ENCODE data around the gene MSX1. TPM values are rescaled to one million over a fixed set of nuclear protein-coding genes. Genes with fewer than 3 reads are reported as not detected.

The MSX1 gene
- total RNA-seq, 1 donor from 2014 or later = 2.2 TPM

GRCh38 chr4:4913147-4913561 lies 53.7 kb downstream of the MSX1 start:
- Mint-ChIP-seq H3K4me3 (no peak overlapping the region), H3K36me3 (ENCODE audit: low read depth) (no peaks in the 10 kb centered on the region), H3K9me3 (peaks cover 5% of the 10 kb centered on the region), H3K27me3 (ENCODE audit: low read depth) (peaks cover 48% of the 10 kb centered on the region), H3K4me1 (no peaks in the 10 kb centered on the region), H3K27ac (ENCODE audit: unreplicated experiment) (no peak overlapping the region)
- DNase-seq (ENCODE audit: low read depth, low spot score) = no peak
- TF ChIP-seq, protein P1, sequence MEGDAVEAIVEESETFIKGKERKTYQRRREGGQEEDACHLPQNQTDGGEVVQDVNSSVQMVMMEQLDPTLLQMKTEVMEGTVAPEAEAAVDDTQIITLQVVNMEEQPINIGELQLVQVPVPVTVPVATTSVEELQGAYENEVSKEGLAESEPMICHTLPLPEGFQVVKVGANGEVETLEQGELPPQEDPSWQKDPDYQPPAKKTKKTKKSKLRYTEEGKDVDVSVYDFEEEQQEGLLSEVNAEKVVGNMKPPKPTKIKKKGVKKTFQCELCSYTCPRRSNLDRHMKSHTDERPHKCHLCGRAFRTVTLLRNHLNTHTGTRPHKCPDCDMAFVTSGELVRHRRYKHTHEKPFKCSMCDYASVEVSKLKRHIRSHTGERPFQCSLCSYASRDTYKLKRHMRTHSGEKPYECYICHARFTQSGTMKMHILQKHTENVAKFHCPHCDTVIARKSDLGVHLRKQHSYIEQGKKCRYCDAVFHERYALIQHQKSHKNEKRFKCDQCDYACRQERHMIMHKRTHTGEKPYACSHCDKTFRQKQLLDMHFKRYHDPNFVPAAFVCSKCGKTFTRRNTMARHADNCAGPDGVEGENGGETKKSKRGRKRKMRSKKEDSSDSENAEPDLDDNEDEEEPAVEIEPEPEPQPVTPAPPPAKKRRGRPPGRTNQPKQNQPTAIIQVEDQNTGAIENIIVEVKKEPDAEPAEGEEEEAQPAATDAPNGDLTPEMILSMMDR (conservative IDR thresholded peaks at IDR 0.05) = no peak

Other genes starting within 250 kb of the MSX1 start
- 13.2 and 13.5 TPM in 2 replicates for gene CYTL1, start 159.8 kb downstream of the MSX1 start, total RNA-seq
- 3.4 and 3.5 TPM in 2 replicates for gene STK32B, start 191.8 kb downstream of the MSX1 start, total RNA-seq